Renal cortical epithelial cell (primary cell): ENCODE data around the gene RETREG2. TPM values are rescaled to one million over a fixed set of nuclear protein-coding genes. Genes with fewer than 3 reads are reported as not detected.

Experiments used
- DNase-seq: peaks from one replicate; pipeline ENCODE4 v3.0.0-alpha.2; 2011; ENCODE audit warnings: low read depth
- total RNA-seq: library from RNA; depleted of rRNA; stranded (reverse); fragments of >200 nt; gene quantifications from 2 replicates; pipeline ENCODE4 v1.2.3, GENCODE V29; 2014

Gene RETREG2, protein sequence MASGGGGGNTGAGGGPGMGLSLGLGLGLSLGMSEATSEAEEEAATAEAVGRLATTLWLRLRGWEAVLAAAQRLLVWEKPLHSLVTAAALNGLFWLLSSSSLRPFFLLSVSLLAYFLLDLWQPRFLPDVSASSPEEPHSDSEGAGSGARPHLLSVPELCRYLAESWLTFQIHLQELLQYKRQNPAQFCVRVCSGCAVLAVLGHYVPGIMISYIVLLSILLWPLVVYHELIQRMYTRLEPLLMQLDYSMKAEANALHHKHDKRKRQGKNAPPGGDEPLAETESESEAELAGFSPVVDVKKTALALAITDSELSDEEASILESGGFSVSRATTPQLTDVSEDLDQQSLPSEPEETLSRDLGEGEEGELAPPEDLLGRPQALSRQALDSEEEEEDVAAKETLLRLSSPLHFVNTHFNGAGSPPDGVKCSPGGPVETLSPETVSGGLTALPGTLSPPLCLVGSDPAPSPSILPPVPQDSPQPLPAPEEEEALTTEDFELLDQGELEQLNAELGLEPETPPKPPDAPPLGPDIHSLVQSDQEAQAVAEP
- total RNA-seq = 65.6 and 73.5 TPM in 2 replicates

GRCh38 chr2:219177552-219178376 lies at the start of gene RETREG2:
TSS of gene RETREG2 (plus strand) at chr2:219178275. CDS start at chr2:219178353, 78 bp downstream.
- peak; percentile 84 for DNase-seq

DNA sequence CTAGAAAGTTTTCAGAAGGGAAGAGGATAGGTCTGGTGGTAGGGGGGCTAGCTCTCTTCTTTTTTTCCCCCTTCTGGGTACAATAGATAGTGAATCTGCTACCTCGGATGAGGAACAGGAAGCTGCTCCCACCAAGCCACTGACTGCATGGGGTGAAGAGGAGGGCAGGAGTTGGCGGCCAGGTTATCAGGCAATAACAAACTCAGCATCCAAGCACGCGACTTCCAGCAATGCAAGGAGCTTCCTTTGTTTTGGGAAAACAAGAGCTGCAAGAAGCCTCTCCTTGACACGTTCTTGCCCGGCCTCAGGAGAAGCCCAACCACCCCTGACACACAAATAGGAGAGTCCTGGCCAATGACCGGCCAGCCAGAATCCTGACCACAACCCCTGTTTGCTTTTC lies 49.7 kb upstream of the RETREG2 start:
- DNase-seq = no peak

DNA sequence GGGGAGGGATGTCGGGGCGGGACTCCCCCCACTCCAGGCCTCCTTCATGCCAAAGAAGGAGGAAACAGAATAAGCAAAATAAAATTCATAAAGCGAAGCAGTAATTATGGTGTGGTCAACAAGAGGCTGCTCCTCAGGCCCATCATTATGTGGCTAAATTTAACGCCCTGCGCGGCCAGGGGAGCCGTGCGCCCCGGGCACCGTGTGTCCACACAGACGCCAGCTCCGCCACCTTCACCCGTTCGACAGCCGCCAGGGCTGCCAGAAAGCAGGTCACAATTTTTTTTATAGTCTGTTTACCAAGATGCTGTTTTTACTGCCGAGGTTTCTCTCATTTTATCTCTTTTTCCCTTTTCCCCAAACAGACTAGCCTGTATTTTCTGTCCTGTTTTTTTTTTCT lies 48.5 kb upstream of the RETREG2 start:
- DNase-seq = no peak

- no peak for DNase-seq
Measured at GRCh38 chr2:219131327-219131726, 46.7 kb upstream of the RETREG2 start.

- DNase-seq = no peak
Measured at GRCh38 chr2:219131744-219132143, 46.3 kb upstream of the RETREG2 start.

DNA sequence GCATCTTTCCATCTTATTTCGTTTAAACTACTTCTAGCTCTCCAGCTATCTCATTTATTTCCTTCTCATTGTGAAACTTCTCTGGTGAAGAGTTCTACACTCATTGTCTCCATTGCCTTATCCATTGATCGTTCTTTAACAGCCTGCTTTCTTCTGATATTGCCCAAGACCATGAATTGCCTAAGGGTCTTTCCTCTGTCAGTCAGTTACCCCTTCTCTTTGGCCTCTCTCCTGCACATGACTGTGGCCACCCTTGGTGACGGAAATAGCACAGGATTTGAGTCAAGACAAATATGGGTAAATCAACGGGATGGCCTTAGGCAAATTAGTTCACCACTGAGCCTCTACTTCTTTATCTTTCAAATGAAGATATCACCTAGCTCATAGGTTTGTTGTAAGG lies 44.1 kb upstream of the RETREG2 start:
- DNase-seq = no peak

- no peak for DNase-seq
Measured at GRCh38 chr2:219140722-219141121, 37.4 kb upstream of the RETREG2 start.

GRCh38 chr2:219142329-219142728 lies 35.7 kb upstream of the RETREG2 start:
- peak; percentile 94 for DNase-seq

DNA sequence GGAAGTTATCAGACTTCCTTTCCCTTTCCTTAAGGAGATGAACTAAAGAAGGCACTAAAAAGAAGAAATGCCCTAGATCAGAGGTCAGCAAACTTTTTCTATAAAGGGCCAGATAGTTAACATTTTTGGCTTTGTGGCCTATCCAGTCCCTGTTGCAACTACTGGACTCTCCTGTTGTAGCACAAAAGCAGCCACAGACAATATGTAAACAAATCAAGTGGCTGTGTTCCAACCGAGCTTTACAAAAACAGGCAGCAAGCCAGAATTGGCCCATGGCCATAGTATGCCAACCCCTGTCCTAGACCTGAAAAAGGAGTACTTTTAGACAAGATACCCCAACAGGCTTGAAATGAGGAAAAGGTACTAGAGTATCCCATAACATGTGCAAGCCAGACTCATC lies 28.4 kb upstream of the RETREG2 start:
- peak; percentile 62 for DNase-seq

DNA sequence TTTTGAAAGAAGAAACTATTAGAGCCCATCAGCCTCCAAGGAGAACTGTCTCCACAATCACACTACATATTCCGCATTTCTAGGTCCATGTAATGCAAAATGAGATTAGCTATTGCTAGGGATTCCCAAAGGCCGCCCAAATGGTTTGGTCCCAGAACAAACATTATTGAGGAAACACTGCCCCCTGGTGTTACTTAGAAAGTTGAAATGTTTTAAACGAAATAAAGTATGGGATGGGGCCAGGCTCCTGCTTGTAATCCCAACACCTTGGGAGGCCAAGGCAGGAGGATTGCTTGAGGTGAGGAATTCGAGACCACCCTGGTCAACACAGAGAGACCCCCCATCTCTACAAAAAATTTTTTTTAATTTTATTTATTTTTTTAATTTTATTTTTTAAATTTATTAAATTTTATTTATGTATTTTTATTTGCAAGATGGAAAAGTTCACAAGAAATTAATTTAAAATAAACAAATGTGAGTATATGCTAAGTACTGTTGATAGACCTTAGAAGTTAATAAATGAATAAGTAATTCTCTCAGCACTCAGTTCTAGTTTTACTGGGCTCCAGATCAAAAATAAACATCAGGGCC lies 22.9 kb upstream of the RETREG2 start:
- peak; percentile 70 for DNase-seq

DNA sequence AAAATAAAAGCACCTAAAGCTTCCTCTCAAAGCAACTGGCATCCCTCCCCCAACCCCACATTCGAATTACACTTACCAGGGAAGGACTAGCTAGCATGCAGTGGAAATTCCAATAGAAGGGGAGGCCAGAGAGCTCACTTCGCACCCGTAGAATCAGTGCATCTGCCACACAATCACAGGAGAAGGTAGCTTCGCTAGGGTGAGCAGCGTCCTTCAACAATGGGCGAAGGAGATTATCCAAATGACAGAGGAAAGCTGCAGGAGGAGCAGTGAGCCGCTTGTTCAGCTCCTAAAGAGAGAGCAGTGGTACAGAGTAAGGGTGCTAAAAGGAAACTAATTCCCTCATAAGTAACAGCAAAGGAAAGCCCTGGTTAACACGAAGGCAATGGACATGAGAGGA lies 20.7 kb upstream of the RETREG2 start:
- DNase-seq = no peak

DNA sequence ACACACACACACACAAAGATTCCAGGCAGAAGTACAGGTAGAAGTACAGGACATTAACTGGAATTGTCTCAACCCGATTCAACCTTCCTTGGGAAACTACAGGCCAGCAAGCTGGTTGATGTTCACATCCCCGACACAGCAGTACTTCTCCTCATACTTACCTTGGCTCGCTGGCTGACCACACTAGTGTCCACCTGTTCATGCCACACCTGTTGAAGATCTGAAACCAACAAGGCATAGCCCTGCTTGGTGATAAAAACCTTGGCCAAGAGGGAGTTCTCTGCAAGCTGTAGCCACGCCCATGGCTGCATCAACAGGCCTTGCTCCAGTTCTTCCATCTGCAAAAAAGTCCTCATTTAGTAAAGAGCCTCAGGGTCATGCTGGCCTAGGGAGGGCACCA lies 20.1 kb upstream of the RETREG2 start:
- DNase-seq = no peak

DNA sequence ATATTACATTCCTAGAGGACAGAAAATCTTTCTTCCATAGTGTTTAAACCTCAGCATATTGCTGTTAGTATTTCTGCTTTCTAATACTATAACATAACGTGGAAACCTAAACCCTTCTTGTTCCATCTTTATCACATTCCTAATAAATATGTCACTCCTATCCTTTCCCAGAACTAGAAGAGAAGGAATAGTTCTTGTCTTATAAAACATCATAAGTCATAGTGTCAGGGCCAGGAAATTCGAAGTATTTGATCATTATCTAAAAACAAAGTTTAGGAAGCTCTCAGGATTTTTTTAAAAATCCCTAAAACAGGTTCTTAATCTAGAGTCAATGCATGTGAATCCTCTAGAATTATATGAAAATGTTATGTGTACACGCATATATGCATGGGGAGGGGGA lies 19.5 kb upstream of the RETREG2 start:
- DNase-seq = no peak

DNA sequence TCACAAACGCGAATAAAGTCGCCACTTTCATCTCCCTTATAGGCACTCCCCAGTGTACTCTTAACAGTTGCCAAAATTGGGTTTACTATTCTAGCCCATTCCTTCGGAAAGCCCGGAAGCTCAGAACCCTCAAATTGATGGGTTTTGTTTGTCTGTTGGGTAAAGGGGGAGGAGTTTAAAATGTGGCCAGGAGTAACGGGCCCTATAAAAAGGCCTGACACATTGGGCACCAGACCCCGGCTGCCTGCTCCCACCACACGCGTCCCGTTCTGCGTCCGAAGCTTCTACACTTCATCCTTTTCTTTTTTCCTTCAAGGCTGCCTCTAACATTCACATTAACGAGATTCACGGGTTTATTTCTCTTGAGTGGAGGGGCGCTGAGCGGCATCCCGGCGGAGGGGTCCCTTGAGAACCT lies 18.3 kb upstream of the RETREG2 start:
- no peak for DNase-seq

- DNase-seq = peak; percentile 78
Measured at GRCh38 chr2:219160186-219161017, 17.7 kb upstream of the RETREG2 start, which contains the start of gene NHEJ1. TSS of gene NHEJ1 (minus strand) at chr2:219160815. CDS start at chr2:219158362, 2,453 bp downstream.

GRCh38 chr2:219161097-219161496 lies 17.0 kb upstream of the RETREG2 start:
- no peak for DNase-seq

GRCh38 chr2:219163156-219163555 lies 14.9 kb upstream of the RETREG2 start:
- no peak for DNase-seq

GRCh38 chr2:219165058-219165911 lies 12.8 kb upstream of the RETREG2 start:
- no peak for DNase-seq

- no peak for DNase-seq
Measured at GRCh38 chr2:219167997-219168396, 10.1 kb upstream of the RETREG2 start.

GRCh38 chr2:219168526-219168925 lies 9.5 kb upstream of the RETREG2 start:
- no peak for DNase-seq
